GM19395 (cell line): ENCODE data around the gene CDK18.
"Not testable (repeated sequence)": the region's sequence is repeated elsewhere in the genome, so short reads cannot be mapped to it uniquely, and the experiment has no call there.

Source experiments
- ATAC-seq: cut with Tn5 transposase; IDR thresholded peaks from one replicate; pipeline ENCODE4 v1.9.1; 2021; ENCODE audit warnings: mild to moderate bottlenecking, moderate library complexity; ENCODE audit not compliant: unreplicated experiment

CDK18 gene

GRCh38 chr1:205504311-205505075, at the start of gene CDK18:
Gene CDK18, plus strand, starts transcription at chr1:205504669. Its CDS starts 18,499 bp downstream, at chr1:205523168.
- no peak for ATAC-seq

- ATAC-seq = no peak
These were observed 49.5 kb upstream of the CDK18 start for GRCh38 chr1:205454903-205455335.

- no peak for ATAC-seq
These were observed 48.7 kb upstream of the CDK18 start, which contains the start of gene BLACAT1 for GRCh38 chr1:205455581-205456382. Gene BLACAT1, minus strand, starts transcription at chr1:205456045.

- ATAC-seq = no peak
These were observed 48.0 kb upstream of the CDK18 start for GRCh38 chr1:205456383-205456867.

GRCh38 chr1:205456868-205457745, 47.4 kb upstream of the CDK18 start:
- no peak for ATAC-seq

- no peak for ATAC-seq
These were observed 45.5 kb upstream of the CDK18 start for GRCh38 chr1:205458777-205459566.

GRCh38 chr1:205465392-205465791, 39.1 kb upstream of the CDK18 start:
- no peak for ATAC-seq

- ATAC-seq = no peak
These were observed 37.8 kb upstream of the CDK18 start for GRCh38 chr1:205466595-205467220.

GRCh38 chr1:205470131-205470530, 34.3 kb upstream of the CDK18 start:
- ATAC-seq = no peak

- no peak for ATAC-seq
These were observed 31.6 kb upstream of the CDK18 start for GRCh38 chr1:205472737-205473441.

GRCh38 chr1:205473475-205473874, 31.0 kb upstream of the CDK18 start:
- ATAC-seq = no peak

- ATAC-seq = no peak
These were observed 30.5 kb upstream of the CDK18 start for GRCh38 chr1:205473966-205474365.

GRCh38 chr1:205474571-205474970, 29.9 kb upstream of the CDK18 start:
- no peak for ATAC-seq

GRCh38 chr1:205475855-205476254, 28.6 kb upstream of the CDK18 start:
- no peak for ATAC-seq

- no peak for ATAC-seq
These were observed 27.8 kb upstream of the CDK18 start for GRCh38 chr1:205476648-205477047.

GRCh38 chr1:205477121-205477758, 27.2 kb upstream of the CDK18 start:
- no peak for ATAC-seq

- no peak for ATAC-seq
These were observed 26.7 kb upstream of the CDK18 start for GRCh38 chr1:205477759-205478247.

GRCh38 chr1:205478985-205479384, 25.5 kb upstream of the CDK18 start:
- not testable (repeated sequence) for ATAC-seq
